H1 (cell line): ENCODE data around the gene KLHDC4. TPM values are rescaled to one million over a fixed set of nuclear protein-coding genes. Genes with fewer than 3 reads are reported as not detected.

ENCODE experiments used
- CTCF ChIA-PET: fragments of 300-600 bp; sonication (Branson Sonifier 250); formaldehyde crosslinking; loops from one replicate; lab custom pipeline; 2021; ENCODE audit not compliant: partially characterized antibody; lab: Charles Lee
- POLR2A ChIA-PET: fragments of 300-600 bp; sonication (Branson Sonifier 250); formaldehyde crosslinking; loops from one replicate; lab custom pipeline; 2021; ENCODE audit warnings: inconsistent platforms; ENCODE audit not compliant: partially characterized antibody; lab: Charles Lee
- DNase-seq, 2 experiments: peaks; one replicate each; pipeline versions ENCODE4 v3.0.0 to v3.0.0-alpha.2; 2010 to 2022; ENCODE audit warnings: low spot score in 2 of 2, low read depth in 1 of 2, mixed read lengths in 1 of 2
- FAIRE-seq: peaks from 2 replicates; lab custom pipeline; 2011; peaks lifted over from hg19 to GRCh38; lab: Jason Lieb, UNC
- H2AFZ ChIP-seq: 2 replicates; pipeline ENCODE4 v1.8.1; 2012; ENCODE audit warnings: low read length, inconsistent platforms
- H2AK5ac ChIP-seq: 2 replicates; pipeline ENCODE4 v1.6.1; 2013; ENCODE audit warnings: low read depth, low read length
- H2BK120ac ChIP-seq: replicated peaks from 2 replicates; pipeline ENCODE3; 2013; ENCODE audit warnings: low read depth, low read length, inconsistent platforms
- H2BK12ac ChIP-seq: 2 replicates; pipeline ENCODE4 v1.6.1; 2013; ENCODE audit warnings: low read depth, low read length
- H2BK15ac ChIP-seq: 2 replicates; pipeline ENCODE4 v1.6.1; 2013; ENCODE audit warnings: low read length
- H2BK20ac ChIP-seq: 2 replicates; pipeline ENCODE4 v1.6.1; 2013; ENCODE audit warnings: low read length
- H2BK5ac ChIP-seq: 2 replicates; pipeline ENCODE4 v1.6.1; 2013; ENCODE audit warnings: low read depth, low read length
- H3K14ac ChIP-seq: 2 replicates; pipeline ENCODE4 v1.6.1; 2013; ENCODE audit warnings: inconsistent platforms; ENCODE audit not compliant: insufficient read length
- H3K18ac ChIP-seq: 2 replicates; pipeline ENCODE4 v1.6.1; 2013; ENCODE audit warnings: low read length; ENCODE audit errors: extremely low read depth
- H3K23ac ChIP-seq: 2 replicates; pipeline ENCODE4 v1.6.1; 2013; ENCODE audit warnings: inconsistent platforms; ENCODE audit not compliant: insufficient read length
- H3K23me2 ChIP-seq: 2 replicates; pipeline ENCODE4 v1.6.1; 2013; ENCODE audit warnings: low read depth, low read length
- H3K27ac ChIP-seq: 2 replicates; pipeline ENCODE4 v1.6.1; 2011; ENCODE audit warnings: low read depth, low read length, inconsistent platforms
- H3K27me3 ChIP-seq, 4 experiments: replicated peaks in 1 of 4; 1 replicate in 1 of 4; 2 replicates in 3 of 4; pipeline versions ENCODE4 v1.6.1 to v1.8.1; 2011 to 2013; ENCODE audit warnings: low read length in 3 of 4, mild to moderate bottlenecking in 3 of 4, inconsistent platforms in 2 of 4, mixed read lengths in 2 of 4, moderate library complexity in 1 of 4; ENCODE audit not compliant: control insufficient read depth in 3 of 4, insufficient read depth in 3 of 4; ENCODE audit errors: extremely low read depth in 1 of 4
- H3K36me3 ChIP-seq, 4 experiments: 2 replicates each; pipeline versions ENCODE4 v1.6.1 to v1.8.1; 2011 to 2013; ENCODE audit warnings: mild to moderate bottlenecking in 4 of 4, low read length in 3 of 4, moderate library complexity in 2 of 4, control low read depth in 1 of 4, inconsistent platforms in 1 of 4; ENCODE audit not compliant: insufficient read depth in 4 of 4, control insufficient read depth in 2 of 4
- H3K4ac ChIP-seq: replicated peaks from 2 replicates; pipeline ENCODE3; 2013; ENCODE audit warnings: low read length, low read depth, mixed read lengths, inconsistent platforms; ENCODE audit not compliant: insufficient read length
- H3K4me1 ChIP-seq, 4 experiments: replicated peaks in 1 of 4; 1 replicate in 1 of 4; 2 replicates in 3 of 4; pipeline versions ENCODE4 v1.6.1 to v1.8.1; 2011 to 2013; ENCODE audit warnings: low read length in 3 of 4, inconsistent platforms in 2 of 4, mixed read lengths in 1 of 4; ENCODE audit not compliant: insufficient read depth in 4 of 4, control insufficient read depth in 3 of 4
- H3K4me2 ChIP-seq, 2 experiments: 2 replicates each; pipeline versions ENCODE4 v1.6.1 to v1.8.1; 2011 to 2013; ENCODE audit warnings: low read depth in 2 of 2, low read length in 2 of 2, control low read depth in 1 of 2, inconsistent platforms in 1 of 2, mild to moderate bottlenecking in 1 of 2; ENCODE audit not compliant: insufficient read depth in 1 of 2
- H3K4me3 ChIP-seq, 4 experiments: fragments of 200-600, 300-600 bp in 1 of 4; sonication (generic), shearing (Covaris generic), sonication (Bioruptor Twin) in 1 of 4; 2 replicates each; pipeline versions ENCODE4 v1.5.1 to v1.8.1; 2011 to 2016; ENCODE audit warnings: low read length in 4 of 4, low read depth in 3 of 4, control low read depth in 2 of 4, inconsistent platforms in 2 of 4, mild to moderate bottlenecking in 2 of 4, mixed read lengths in 1 of 4, moderate library complexity in 1 of 4; ENCODE audit not compliant: insufficient read depth in 2 of 4; ENCODE audit errors: extremely low read depth in 1 of 4
- H3K56ac ChIP-seq: replicated peaks from 2 replicates; pipeline ENCODE3; 2013; ENCODE audit warnings: low read depth, mild to moderate bottlenecking, mixed read lengths, low read length, inconsistent platforms; ENCODE audit not compliant: insufficient read length
- H3K79me1 ChIP-seq: 2 replicates; pipeline ENCODE4 v1.6.1; 2013; ENCODE audit warnings: low read depth, low read length, control low read depth
- H3K79me2 ChIP-seq, 2 experiments: 2 replicates each; pipeline versions ENCODE4 v1.6.1 to v1.8.1; 2012 to 2013; ENCODE audit warnings: low read length in 2 of 2, mild to moderate bottlenecking in 2 of 2, inconsistent platforms in 1 of 2; ENCODE audit not compliant: insufficient read depth in 2 of 2, control insufficient read depth in 1 of 2
- H3K9ac ChIP-seq, 4 experiments: replicated peaks in 1 of 4; 1 replicate in 1 of 4; 2 replicates in 3 of 4; pipeline versions ENCODE4 v1.6.1 to v1.8.1; 2011 to 2013; ENCODE audit warnings: low read depth in 3 of 4, low read length in 3 of 4, control low read depth in 2 of 4, mild to moderate bottlenecking in 2 of 4, moderate library complexity in 2 of 4, inconsistent platforms in 1 of 4; ENCODE audit errors: extremely low read depth in 1 of 4
- H3K9me3 ChIP-seq, 2 experiments: 2 replicates each; pipeline versions ENCODE4 v1.6.1 to v1.8.1; 2012 to 2013; ENCODE audit warnings: mild to moderate bottlenecking in 2 of 2, moderate library complexity in 2 of 2, control low read depth in 1 of 2, inconsistent platforms in 1 of 2, low read depth in 1 of 2, low read length in 1 of 2, mixed read lengths in 1 of 2; ENCODE audit not compliant: insufficient read depth in 2 of 2
- H4K20me1 ChIP-seq, 2 experiments: replicated peaks in 1 of 2; 2 replicates each; pipeline versions ENCODE3 to v1.8.1; 2011 to 2013; ENCODE audit warnings: inconsistent platforms in 2 of 2, low read length in 2 of 2, mild to moderate bottlenecking in 1 of 2; ENCODE audit not compliant: insufficient read depth in 2 of 2, control insufficient read depth in 1 of 2
- H4K5ac ChIP-seq: 2 replicates; pipeline ENCODE4 v1.6.1; 2013; ENCODE audit warnings: low read length, low read depth, mixed read lengths, inconsistent platforms; ENCODE audit not compliant: insufficient read length
- H4K8ac ChIP-seq: 2 replicates; pipeline ENCODE4 v1.8.0; 2013; ENCODE audit warnings: mild to moderate bottlenecking, moderate library complexity, low read length, inconsistent platforms; ENCODE audit not compliant: insufficient read depth; ENCODE audit errors: extremely low read depth
- H4K91ac ChIP-seq: replicated peaks from 2 replicates; pipeline ENCODE3; 2013; ENCODE audit warnings: low read length, mixed read lengths, inconsistent platforms; ENCODE audit not compliant: insufficient read length
- BRCA1 ChIP-seq: IDR thresholded peaks from 2 replicates; pipeline ENCODE4 v1.6.1; 2012; ENCODE audit warnings: low read depth, low read length, improper control_type of control experiment
- CBX5 ChIP-seq: fragments of 300-800, 300-1000 bp; sonication (generic); IDR thresholded peaks from 2 replicates; pipeline ENCODE4 v1.7.1; 2016; ENCODE audit warnings: antibody characterized with exemption, low read length, low read depth
- EGR1 ChIP-seq: IDR thresholded peaks from 2 replicates; pipeline ENCODE4 v1.6.1; 2011; ENCODE audit warnings: low read depth, low read length, borderline replicate concordance
- EP300 ChIP-seq, 2 experiments: IDR thresholded peaks; 1 replicate in 1 of 2; 2 replicates in 1 of 2; pipeline ENCODE4 v1.6.1; 2011 to 2012; ENCODE audit warnings: low read depth in 2 of 2, low read length in 2 of 2, mild to moderate bottlenecking in 2 of 2, borderline replicate concordance in 1 of 2, inconsistent platforms in 1 of 2, moderate library complexity in 1 of 2
- FOSL1 ChIP-seq: IDR thresholded peaks from 2 replicates; pipeline ENCODE4 v1.6.1; 2011; ENCODE audit warnings: mild to moderate bottlenecking, low read depth, low read length, moderate library complexity; ENCODE audit not compliant: insufficient read depth
- SP4 ChIP-seq: IDR thresholded peaks from 2 replicates; pipeline ENCODE4 v1.6.1; 2012; ENCODE audit warnings: low read length, inconsistent platforms
- TCF12 ChIP-seq: IDR thresholded peaks from 2 replicates; pipeline ENCODE4 v1.6.1; 2011; ENCODE audit warnings: low read depth, mild to moderate bottlenecking, low read length
- ZNF274 ChIP-seq: IDR thresholded peaks from 2 replicates; pipeline ENCODE4 v1.7.0; 2012; ENCODE audit warnings: low read length, borderline replicate concordance; ENCODE audit errors: extremely low read depth
- WGBS, 2 experiments: shearing (Covaris generic) in 1 of 2; methylation state at CpG; one replicate each; pipeline versions ENCODE4 v1.1.6 to v1.1.7; 2013 to 2015; ENCODE audit warnings: low lambda C conversion rate in 2 of 2, mixed read lengths in 2 of 2, inconsistent platforms in 1 of 2, low coverage in 1 of 2, missing lambda C conversion rate in 1 of 2; ENCODE audit not compliant: insufficient replicate concordance in 2 of 2, insufficient coverage in 1 of 2, insufficient read length in 1 of 2; ENCODE audit errors: extremely low coverage in 1 of 2, missing lambda C conversion rate in 1 of 2; 5-methylcytosine and 5-hydroxymethylcytosine counted together
- polyA plus RNA-seq, 7 experiments: library from polyadenylated mRNA; depleted of rRNA in 3 of 7; stranded (reverse) in 5 of 7; unstranded in 2 of 7; fragments of >200 nt in 5 of 7; fragments of 200-250 nt in 2 of 7; gene quantifications; 1 replicate in 5 of 7; 2 replicates in 1 of 7; 4 replicates in 1 of 7; pipeline versions ENCODE4 v1.2.1 to v1.2.3, GENCODE V29; 2011 to 2013; ENCODE audit warnings: missing spikeins in 2 of 7, mixed read lengths in 2 of 7
- total RNA-seq: library from RNA; stranded (reverse); fragmentation: NEBNext Ultra II Directional; extraction: Animal tissue kit (Norgen Biotek cat#: 25700); gene quantifications from 2 replicates; pipeline ENCODE4 v1.2.1, GENCODE V29; 2021

KLHDC4 gene
- total and polyA plus RNA-seq, 2 of the 8 experiments (the other 6 are each of a cell fraction or from before 2014, with no cell fraction given): 23.7 to 63.9 TPM

DNA sequence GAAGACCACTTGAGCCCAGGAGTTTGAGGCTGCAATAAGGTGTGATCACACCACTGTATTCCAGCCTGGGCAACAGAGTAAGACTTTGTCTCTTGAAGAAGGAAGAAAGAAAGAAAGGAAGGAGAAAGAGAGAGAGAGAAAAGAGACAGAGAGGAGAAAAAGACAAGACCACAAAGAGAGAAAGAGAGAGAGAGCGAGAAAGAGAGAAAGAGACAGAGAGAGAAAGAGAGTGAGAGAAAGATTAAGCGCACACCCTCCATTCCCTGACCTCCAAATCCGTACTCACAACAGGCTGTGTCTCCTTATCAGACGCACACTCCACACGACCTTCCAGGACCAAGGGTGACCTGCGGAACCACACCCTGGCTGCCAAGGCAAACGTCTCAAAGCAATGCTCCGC, 19.6 kb downstream of the KLHDC4 start:
- Histone ChIP-seq H3K14ac (no peak overlapping the region), H2BK12ac (no peak overlapping the region), H3K56ac (no peak overlapping the region), H3K79me2 (peaks cover 0 to 43% of the 10 kb centered on the region in 2 experiments; a peak in 2 of 4 replicates), H4K5ac (no peak overlapping the region), H3K18ac (no peak overlapping the region), H4K91ac (no peak overlapping the region), H3K79me1 (peaks cover 15% of the 10 kb centered on the region), H3K27me3 (no peaks in the 10 kb centered on the region), H2AK5ac (no peak overlapping the region), H4K20me1 (peaks cover 11 to 20% of the 10 kb centered on the region in 2 experiments), H2BK120ac (no peak overlapping the region), H3K9me3 (no peaks in the 10 kb centered on the region; a peak in 1 of 4 replicates), H3K23ac (no peak overlapping the region), H2BK5ac (no peak overlapping the region), H3K23me2 (no peaks in the 10 kb centered on the region), H3K4me2 (no peak overlapping the region), H3K36me3 (peaks cover 15 to 57% (median 43%) of the 10 kb centered on the region in 4 experiments), H2AFZ (no peak overlapping the region), H3K27ac (no peak overlapping the region), H4K8ac (no peak overlapping the region), H2BK15ac (no peak overlapping the region), H3K9ac (no peak overlapping the region), H3K4me1 (no peaks in the 10 kb centered on the region), H3K4ac (no peak overlapping the region), H2BK20ac (no peak overlapping the region), H3K4me3 (no peak overlapping the region)
- ChIA-PET POLR2A (interaction anchor here (1.0 to 2.7 kb wide), 3 partner anchors 8 to 70 kb away, joined by 3 to 11 read pairs (median 3); partner anchors contain the start of gene KLHDC4), CTCF (interaction anchor here (1.1 to 1.2 kb wide), 2 partner anchors 18 to 154 kb away, joined by 3 read pairs; no protein-coding TSS in a partner anchor)
- no peak for DNase-seq
- no peak for FAIRE-seq
- 94% methylated on average over 7 of the region's 8 CpGs; no CpG with 5 or more reads in 1 of the 2 experiments for WGBS, 2 experiments
- TF ChIP-seq TCF12 (no peak), EGR1 (no peak), FOSL1 (no peak), BRCA1 (no peak), ZNF274 (no peak), SP4 (no peak), EP300 (IDR thresholded peaks at IDR 0.05; ENCODE audit: borderline replicate concordance in 1 of 2, low read depth in 2 of 2, low read length in 2 of 2) (no peak), CBX5 (no peak)
